Activated naive CD8-positive, alpha-beta T cell treated with anti-CD3 and anti-CD28 coated beads, Interleukin-2, amount 10 ng/mL, durations not matched to agents 7 days and 5 days (primary cell): ENCODE results near the gene RITA1. TPM values are rescaled to one million over a fixed set of nuclear protein-coding genes. Genes with fewer than 3 reads are reported as not detected.
"Not testable (repeated sequence)": the region's sequence is repeated elsewhere in the genome, so short reads cannot be mapped to it uniquely, and the experiment has no call there.

ENCODE experiments used
- ATAC-seq: fragments of 150-1000 bp; cut with Tn5 transposase; one replicate; pipeline ENCODE4 v1.10.0; 2021; ENCODE audit warnings: low read depth, moderate library complexity
- POLR2A ChIA-PET: fragments of 350-600 bp; sonication (Branson Sonifier 250); formaldehyde crosslinking; loops from one replicate; lab custom pipeline; 2021; ENCODE audit warnings: antibody characterized with exemption; lab: Charles Lee
- DNase-seq: peaks from one replicate; pipeline ENCODE4 v3.0.0; 2021
- H3K27ac Mint-ChIP-seq: one replicate; pipeline ENCODE4 v1.8.0; 2022; ENCODE audit warnings: mild to moderate bottlenecking, mixed read lengths
- H3K27me3 Mint-ChIP-seq: one replicate; pipeline ENCODE4 v1.8.0; 2022; ENCODE audit warnings: mild to moderate bottlenecking, moderate library complexity, mixed read lengths
- H3K36me3 Mint-ChIP-seq: one replicate; pipeline ENCODE4 v1.8.0; 2021; ENCODE audit warnings: mild to moderate bottlenecking, mixed read lengths
- H3K4me1 Mint-ChIP-seq: one replicate; pipeline ENCODE4 v1.8.0; 2021; ENCODE audit warnings: mixed read lengths
- H3K4me3 Mint-ChIP-seq: one replicate; pipeline ENCODE4 v1.8.0; 2022; ENCODE audit warnings: mild to moderate bottlenecking, moderate library complexity, mixed read lengths
- H3K9me3 Mint-ChIP-seq: one replicate; pipeline ENCODE4 v1.8.0; 2021; ENCODE audit warnings: mixed read lengths
- total RNA-seq, 2 experiments: library from RNA; stranded (reverse); gene quantifications; one replicate each; pipeline ENCODE4 v1.2.3, GENCODE V29; 2021

The RITA1 gene
- 10 to 100 TPM; 18.5 to 21.5 TPM for total RNA-seq

- H3K4me3 Mint-ChIP-seq: peak within 1 kb of the TSS; percentile 89
- peaks cover 17% of the 10 kb centered on the region for H3K36me3 Mint-ChIP-seq
- peak; percentile 89 for DNase-seq
- ATAC-seq: peak; percentile 55
- peak within 1 kb of the TSS; percentile 92 for H3K27ac Mint-ChIP-seq
- no peaks in the 10 kb centered on the region for H3K9me3 Mint-ChIP-seq
- no peaks in the 10 kb centered on the region for H3K27me3 Mint-ChIP-seq
- H3K4me1 Mint-ChIP-seq: peaks cover 23% of the 10 kb centered on the region
- POLR2A ChIA-PET: interaction anchor here (0.6 to 2.5 kb wide), 10 partner anchors 10 to 237 kb away, joined by 3 to 16 read pairs (median 4); partner anchors contain the start of genes SDSL and TPCN1
Measured at GRCh38 chr12:113185180-113186032, at the start of gene RITA1, which contains the start of gene DDX54. Gene RITA1, plus strand, starts transcription at chr12:113185721. Its CDS starts 1,026 bp downstream, at chr12:113186747. Gene DDX54, minus strand, starts transcription at chr12:113185478. Its CDS starts 27 bp downstream, at chr12:113185451.

GRCh38 chr12:113136128-113136989, 49.2 kb upstream of the RITA1 start:
- H3K4me1 Mint-ChIP-seq: peaks cover 11% of the 10 kb centered on the region
- DNase-seq: peak; percentile 66
- peaks cover 2% of the 10 kb centered on the region for H3K27me3 Mint-ChIP-seq
- H3K36me3 Mint-ChIP-seq: no peaks in the 10 kb centered on the region
- peak overlapping the region; percentile 79 for H3K27ac Mint-ChIP-seq
- no peaks in the 10 kb centered on the region for H3K9me3 Mint-ChIP-seq
- POLR2A ChIA-PET: interaction anchor here (0.9 kb wide), 1 partner anchor 16 kb away, joined by 4 read pairs; no protein-coding TSS in a partner anchor
- peak; percentile 65 for ATAC-seq
- H3K4me3 Mint-ChIP-seq: peak overlapping the region; percentile 81

- peaks cover 11% of the 10 kb centered on the region for H3K4me1 Mint-ChIP-seq
- H3K27ac Mint-ChIP-seq: no peak overlapping the region
- H3K36me3 Mint-ChIP-seq: no peaks in the 10 kb centered on the region
- no peaks in the 10 kb centered on the region for H3K9me3 Mint-ChIP-seq
- no peak for ATAC-seq
- peaks cover 2% of the 10 kb centered on the region for H3K27me3 Mint-ChIP-seq
- POLR2A ChIA-PET: no interaction called here
- no peak overlapping the region for H3K4me3 Mint-ChIP-seq
- DNase-seq: no peak
Measured at GRCh38 chr12:113136990-113137511, 48.5 kb upstream of the RITA1 start.

- Mint-ChIP-seq H3K9me3 (no peaks in the 10 kb centered on the region), H3K36me3 (no peaks in the 10 kb centered on the region), H3K27me3 (peaks cover 2% of the 10 kb centered on the region), H3K4me3 (no peak overlapping the region), H3K27ac (no peak overlapping the region), H3K4me1 (peaks cover 11% of the 10 kb centered on the region)
- ATAC-seq: no peak
- POLR2A ChIA-PET: no interaction called here
- no peak for DNase-seq
Measured at GRCh38 chr12:113137861-113138783, 47.4 kb upstream of the RITA1 start.

GRCh38 chr12:113138826-113139225, 46.7 kb upstream of the RITA1 start:
- H3K36me3 Mint-ChIP-seq: no peaks in the 10 kb centered on the region
- POLR2A ChIA-PET: no interaction called here
- DNase-seq (no peak), ATAC-seq (no peak)
- peaks cover 2% of the 10 kb centered on the region for H3K27me3 Mint-ChIP-seq
- H3K4me3 Mint-ChIP-seq: no peak overlapping the region
- peaks cover 11% of the 10 kb centered on the region for H3K4me1 Mint-ChIP-seq
- no peaks in the 10 kb centered on the region for H3K9me3 Mint-ChIP-seq
- H3K27ac Mint-ChIP-seq: no peak overlapping the region

GRCh38 chr12:113140706-113141105, 44.8 kb upstream of the RITA1 start:
- no peak overlapping the region for H3K4me3 Mint-ChIP-seq
- peaks cover 9% of the 10 kb centered on the region for H3K4me1 Mint-ChIP-seq
- H3K27ac Mint-ChIP-seq: no peak overlapping the region
- DNase-seq: no peak
- peaks cover 1% of the 10 kb centered on the region for H3K27me3 Mint-ChIP-seq
- POLR2A ChIA-PET: interaction anchor here (0.7 kb wide), 1 partner anchor 11 kb away, joined by 4 read pairs; no protein-coding TSS in a partner anchor
- no peaks in the 10 kb centered on the region for H3K9me3 Mint-ChIP-seq
- ATAC-seq: no peak
- H3K36me3 Mint-ChIP-seq: no peaks in the 10 kb centered on the region

- H3K27ac Mint-ChIP-seq, H3K4me1 Mint-ChIP-seq, H3K27me3 Mint-ChIP-seq, DNase-seq, POLR2A ChIA-PET, H3K9me3 Mint-ChIP-seq, H3K36me3 Mint-ChIP-seq, H3K4me3 Mint-ChIP-seq, ATAC-seq: not testable (repeated sequence)
Measured at GRCh38 chr12:113141716-113142115, 43.8 kb upstream of the RITA1 start.

- Mint-ChIP-seq H3K4me3 (no peak overlapping the region), H3K27ac (no peak overlapping the region), H3K36me3 (no peaks in the 10 kb centered on the region), H3K27me3 (peaks cover 7% of the 10 kb centered on the region), H3K9me3 (no peaks in the 10 kb centered on the region), H3K4me1 (no peaks in the 10 kb centered on the region)
- POLR2A ChIA-PET: no interaction called here
- ATAC-seq: no peak
- DNase-seq: no peak
Measured at GRCh38 chr12:113142173-113142885, 43.2 kb upstream of the RITA1 start.

- no peak overlapping the region for H3K27ac Mint-ChIP-seq
- no peak overlapping the region for H3K4me3 Mint-ChIP-seq
- POLR2A ChIA-PET: no interaction called here
- H3K36me3 Mint-ChIP-seq: no peaks in the 10 kb centered on the region
- no peaks in the 10 kb centered on the region for H3K9me3 Mint-ChIP-seq
- no peak for ATAC-seq
- H3K27me3 Mint-ChIP-seq: peaks cover 11% of the 10 kb centered on the region
- DNase-seq: no peak
- H3K4me1 Mint-ChIP-seq: no peaks in the 10 kb centered on the region
Measured at GRCh38 chr12:113142886-113143332, 42.6 kb upstream of the RITA1 start.

- Mint-ChIP-seq H3K4me1 (no peaks in the 10 kb centered on the region), H3K27ac (no peak overlapping the region), H3K9me3 (no peaks in the 10 kb centered on the region), H3K4me3 (no peak overlapping the region), H3K27me3 (peaks cover 17% of the 10 kb centered on the region), H3K36me3 (no peaks in the 10 kb centered on the region)
- POLR2A ChIA-PET: no interaction called here
- no peak for ATAC-seq
- DNase-seq: no peak
Measured at GRCh38 chr12:113143959-113144358, 41.6 kb upstream of the RITA1 start.

- Mint-ChIP-seq H3K9me3 (no peaks in the 10 kb centered on the region), H3K36me3 (no peaks in the 10 kb centered on the region), H3K27ac (no peak overlapping the region), H3K27me3 (peaks cover 17% of the 10 kb centered on the region), H3K4me3 (no peak overlapping the region), H3K4me1 (no peaks in the 10 kb centered on the region)
- DNase-seq: no peak
- POLR2A ChIA-PET: no interaction called here
- ATAC-seq: no peak
Measured at GRCh38 chr12:113144806-113145205, 40.7 kb upstream of the RITA1 start.
